Measurements from ENCODE around the gene NAALADL2. TPM values are rescaled to one million over a fixed set of nuclear protein-coding genes. Genes with fewer than 3 reads are reported as not detected.
"Not testable (repeated sequence)": the region's sequence is repeated elsewhere in the genome, so short reads cannot be mapped to it uniquely, and the experiment has no call there.

Gene NAALADL2
- total RNA-seq, 4 donors from 2014 or later = 3.8 to 20.3 (median 8.6) TPM

DNA sequence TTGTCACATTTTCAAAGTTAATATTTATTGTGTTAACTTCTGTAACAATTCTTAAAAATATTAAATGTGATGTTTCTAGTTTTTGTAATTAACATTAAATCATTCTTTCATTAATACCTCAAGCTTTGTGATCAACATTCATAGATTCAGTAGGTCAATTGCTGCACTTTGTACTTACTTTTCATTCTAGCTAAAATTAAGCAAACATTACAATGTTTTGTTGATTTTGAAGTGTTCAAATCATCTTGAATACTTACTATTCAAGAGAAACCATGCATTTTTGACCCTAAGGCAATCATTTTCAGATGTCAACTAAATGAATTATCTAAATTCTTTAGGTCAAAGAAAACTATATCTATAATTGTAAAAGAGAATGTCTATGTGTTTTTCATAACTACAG is 933.1 kb downstream of the NAALADL2 start:
- intact Hi-C loops (cut with DNase I) = no loop called here

DNA sequence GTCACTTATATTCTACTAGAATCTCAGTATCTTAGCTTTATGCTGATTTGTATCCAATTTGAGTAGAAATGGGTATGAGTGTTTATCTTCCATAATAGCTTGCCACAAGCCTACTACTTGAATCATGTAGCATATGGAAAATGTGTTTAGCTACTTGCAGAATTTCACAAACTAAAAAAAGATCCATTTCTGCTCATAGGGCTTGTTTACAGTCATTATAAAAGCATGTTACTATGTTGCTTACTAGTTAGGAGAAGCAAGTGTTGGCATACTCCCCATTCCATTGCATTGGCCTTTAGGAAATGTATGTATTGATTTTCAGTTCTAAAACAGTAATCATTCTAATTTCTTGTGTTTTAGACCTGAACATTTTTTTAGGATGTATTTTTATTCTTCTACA is 939.2 kb downstream of the NAALADL2 start:
- H3K36me3 ChIP-seq = no peaks in the 10 kb centered on the region
- H3K27me3 ChIP-seq = no peaks in the 10 kb centered on the region
- TF ChIP-seq, protein P1, sequence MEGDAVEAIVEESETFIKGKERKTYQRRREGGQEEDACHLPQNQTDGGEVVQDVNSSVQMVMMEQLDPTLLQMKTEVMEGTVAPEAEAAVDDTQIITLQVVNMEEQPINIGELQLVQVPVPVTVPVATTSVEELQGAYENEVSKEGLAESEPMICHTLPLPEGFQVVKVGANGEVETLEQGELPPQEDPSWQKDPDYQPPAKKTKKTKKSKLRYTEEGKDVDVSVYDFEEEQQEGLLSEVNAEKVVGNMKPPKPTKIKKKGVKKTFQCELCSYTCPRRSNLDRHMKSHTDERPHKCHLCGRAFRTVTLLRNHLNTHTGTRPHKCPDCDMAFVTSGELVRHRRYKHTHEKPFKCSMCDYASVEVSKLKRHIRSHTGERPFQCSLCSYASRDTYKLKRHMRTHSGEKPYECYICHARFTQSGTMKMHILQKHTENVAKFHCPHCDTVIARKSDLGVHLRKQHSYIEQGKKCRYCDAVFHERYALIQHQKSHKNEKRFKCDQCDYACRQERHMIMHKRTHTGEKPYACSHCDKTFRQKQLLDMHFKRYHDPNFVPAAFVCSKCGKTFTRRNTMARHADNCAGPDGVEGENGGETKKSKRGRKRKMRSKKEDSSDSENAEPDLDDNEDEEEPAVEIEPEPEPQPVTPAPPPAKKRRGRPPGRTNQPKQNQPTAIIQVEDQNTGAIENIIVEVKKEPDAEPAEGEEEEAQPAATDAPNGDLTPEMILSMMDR (IDR thresholded peaks at IDR 0.05) = no peak
- TF ChIP-seq EP300 (IDR thresholded peaks at IDR 0.05) = no peak
- no peak for TF ChIP-seq POLR2A (IDR thresholded peaks at IDR 0.05; ENCODE audit: low read depth)
- no peak for TF ChIP-seq POLR2AphosphoS5 (IDR thresholded peaks at IDR 0.05)
- no peaks in the 10 kb centered on the region for H3K9me3 ChIP-seq
- no peak for DNase-seq (ENCODE audit: extremely low spot score)
- H3K27ac ChIP-seq (replicated peaks in 1 of 4) = no peak overlapping the region
- H3K4me3 ChIP-seq = no peak overlapping the region
- no peaks in the 10 kb centered on the region for H3K4me1 ChIP-seq
- intact Hi-C loops (cut with DNase I) = no loop called here

More for the DNA sequence above, 933.1 kb downstream of the NAALADL2 start:
- Histone ChIP-seq H3K27me3 (no peaks in the 10 kb centered on the region), H3K36me3 (no peaks in the 10 kb centered on the region), H3K4me1 (no peaks in the 10 kb centered on the region), H3K27ac (replicated peaks in 1 of 4) (no peak overlapping the region), H3K9me3 (no peaks in the 10 kb centered on the region), H3K4me3 (no peak overlapping the region)
- DNase-seq (ENCODE audit: extremely low spot score) = no peak
- TF ChIP-seq, protein P1 (IDR thresholded peaks at IDR 0.05) = no peak
- TF ChIP-seq EP300 (IDR thresholded peaks at IDR 0.05) (no peak), POLR2AphosphoS5 (IDR thresholded peaks at IDR 0.05) (no peak), POLR2A (IDR thresholded peaks at IDR 0.05; ENCODE audit: low read depth) (no peak)

DNA sequence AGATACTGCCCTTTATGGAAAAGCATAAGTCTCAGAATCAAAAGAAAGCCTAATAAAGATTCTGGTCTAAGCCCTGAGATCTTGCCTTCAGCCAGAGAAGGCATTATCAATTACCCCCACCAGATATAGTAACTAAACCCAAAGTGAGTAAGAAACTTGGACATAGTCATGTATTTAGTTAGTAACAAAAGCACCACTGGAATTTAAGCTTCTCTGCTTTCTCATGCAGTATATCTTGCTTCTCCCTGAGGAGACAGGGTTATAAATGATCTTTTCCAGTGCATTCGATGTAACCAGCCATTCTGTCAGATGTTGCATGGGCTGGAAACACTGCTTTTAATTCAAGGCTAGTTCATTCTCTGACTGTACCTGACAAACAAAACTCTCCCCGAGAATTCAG is 946.7 kb downstream of the NAALADL2 start:
- Histone ChIP-seq H3K4me1 (no peaks in the 10 kb centered on the region), H3K36me3 (no peaks in the 10 kb centered on the region), H3K27ac (replicated peaks in 1 of 4) (no peak overlapping the region), H3K4me3 (no peak overlapping the region), H3K9me3 (no peaks in the 10 kb centered on the region), H3K27me3 (no peaks in the 10 kb centered on the region)
- WGBS = 55% methylated on average over 2 of the region's 2 CpGs
- no peak for DNase-seq (ENCODE audit: extremely low spot score)
- TF ChIP-seq, protein P1 (IDR thresholded peaks at IDR 0.05) = no peak
- TF ChIP-seq POLR2AphosphoS5 (IDR thresholded peaks at IDR 0.05) (no peak), POLR2A (IDR thresholded peaks at IDR 0.05; ENCODE audit: low read depth) (no peak), EP300 (IDR thresholded peaks at IDR 0.05) (no peak)
- intact Hi-C loops (cut with DNase I) = no loop called here

DNA sequence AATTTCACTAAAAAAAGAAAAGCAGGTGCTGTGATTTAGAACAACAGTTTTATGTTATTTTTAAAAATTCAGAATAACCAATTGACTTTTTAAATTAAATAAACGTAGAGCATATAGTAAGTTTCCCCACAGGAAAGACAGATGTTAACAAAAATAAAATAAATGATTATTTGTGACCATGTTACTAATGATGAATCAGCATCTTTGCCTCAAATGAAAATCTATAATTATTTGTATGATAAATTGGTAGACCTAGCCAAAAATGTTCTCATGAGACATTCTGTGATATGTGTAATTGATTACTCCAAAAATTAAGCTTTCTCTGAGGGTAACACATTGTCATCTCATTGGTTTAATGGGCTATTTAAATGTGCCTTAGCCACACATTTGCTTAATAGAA is 948.0 kb downstream of the NAALADL2 start:
- WGBS = 79% methylated on average over 1 of the region's 1 CpG
- Histone ChIP-seq H3K4me1 (no peaks in the 10 kb centered on the region), H3K27me3 (no peaks in the 10 kb centered on the region), H3K27ac (replicated peaks in 1 of 4) (no peak overlapping the region), H3K36me3 (no peaks in the 10 kb centered on the region), H3K4me3 (no peak overlapping the region), H3K9me3 (no peaks in the 10 kb centered on the region)
- DNase-seq (ENCODE audit: extremely low spot score) = no peak
- no peak for TF ChIP-seq POLR2AphosphoS5 (IDR thresholded peaks at IDR 0.05)
- no peak for TF ChIP-seq EP300 (IDR thresholded peaks at IDR 0.05)
- TF ChIP-seq, protein P1 (IDR thresholded peaks at IDR 0.05) = no peak
- TF ChIP-seq POLR2A (IDR thresholded peaks at IDR 0.05; ENCODE audit: low read depth) = no peak
- intact Hi-C loops (cut with DNase I) = no loop called here

DNA sequence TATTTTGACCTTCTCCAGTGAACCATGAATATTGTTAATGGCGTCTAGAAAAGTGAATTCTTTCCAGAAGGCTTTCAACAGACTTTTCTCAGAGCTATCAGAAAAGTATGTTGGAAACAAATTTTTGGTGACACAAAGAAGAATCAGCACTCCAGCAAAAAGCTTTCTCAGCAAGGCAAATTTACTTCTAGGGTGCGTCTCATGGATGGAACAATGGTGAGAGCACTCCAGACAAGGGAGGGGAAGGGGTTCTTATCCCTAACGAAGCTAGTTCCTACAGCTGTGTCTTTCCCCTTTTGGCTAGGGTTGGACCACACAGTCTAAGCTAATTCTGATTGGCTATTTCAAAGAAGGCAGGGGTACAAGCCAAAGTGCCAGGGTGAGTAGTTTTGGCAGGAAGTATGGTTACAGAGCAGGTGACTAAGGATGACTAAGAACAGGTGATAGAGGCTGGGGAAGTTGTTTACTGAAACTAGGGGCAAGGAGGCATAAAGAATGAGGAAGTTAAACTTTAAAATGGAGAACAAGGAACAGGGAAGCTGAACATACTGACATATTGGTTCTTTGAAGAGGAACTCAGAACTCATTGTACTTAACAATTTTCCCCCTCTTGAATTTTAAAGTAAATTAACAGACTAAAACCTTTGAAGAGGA is 959.8 kb downstream of the NAALADL2 start:
- 91% methylated on average over 3 of the region's 3 CpGs for WGBS

DNA sequence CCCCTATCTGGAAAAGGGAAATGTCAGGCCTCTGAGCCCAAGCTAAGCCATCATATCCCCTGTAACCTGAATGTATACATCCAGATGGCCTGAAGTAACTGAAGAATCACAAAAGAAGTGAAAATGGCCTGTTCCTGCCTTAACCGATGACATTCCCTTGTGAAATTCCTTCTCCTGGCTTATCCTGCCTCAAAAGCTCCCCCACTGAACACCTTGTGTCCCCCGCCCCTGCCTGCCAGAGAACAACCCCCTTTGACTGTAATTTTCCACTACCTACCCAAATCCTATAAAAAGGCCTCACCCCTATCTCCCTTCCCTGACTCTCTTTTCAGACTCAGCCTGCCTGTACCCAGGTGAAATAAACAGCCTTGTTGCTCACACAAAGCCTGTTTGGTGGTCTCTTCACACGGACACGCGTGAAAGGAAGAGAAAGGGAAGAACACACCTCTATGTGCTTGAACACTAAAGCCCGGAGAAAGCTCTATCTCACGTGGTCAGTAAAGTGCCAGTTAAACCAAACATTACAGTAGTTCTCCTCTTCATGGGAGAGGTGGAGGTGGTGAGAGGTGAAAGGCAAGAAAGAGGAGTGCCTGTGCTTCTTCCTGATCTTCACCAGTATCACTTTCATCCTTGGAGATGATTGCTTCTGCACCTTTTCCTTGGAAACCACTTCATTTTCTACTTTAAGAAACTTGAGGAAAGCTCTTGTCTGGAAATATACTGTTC is 963.8 kb downstream of the NAALADL2 start:
- 93% methylated on average over 7 of the region's 7 CpGs for WGBS
- H3K9me3 ChIP-seq = peaks cover 0 to 20% (median 15%) of the 10 kb centered on the region in 4 donors
- intact Hi-C loops (cut with DNase I); H3K4me1 ChIP-seq; H3K27ac ChIP-seq (replicated peaks in 1 of 4); H3K36me3 ChIP-seq; H3K27me3 ChIP-seq; DNase-seq (ENCODE audit: extremely low spot score); H3K4me3 ChIP-seq: not testable (repeated sequence)

More for the DNA sequence above, 959.8 kb downstream of the NAALADL2 start:
- no peaks in the 10 kb centered on the region for H3K27me3 ChIP-seq
- TF ChIP-seq, protein P1 (IDR thresholded peaks at IDR 0.05) = no peak
- TF ChIP-seq POLR2AphosphoS5 (IDR thresholded peaks at IDR 0.05) (no peak), EP300 (IDR thresholded peaks at IDR 0.05) (no peak), POLR2A (IDR thresholded peaks at IDR 0.05; ENCODE audit: low read depth) (no peak)
- H3K27ac ChIP-seq (replicated peaks in 1 of 4) = no peak overlapping the region
- no peak for DNase-seq (ENCODE audit: extremely low spot score)
- peaks cover 0 to 36% (median 25%) of the 10 kb centered on the region in 4 donors for H3K9me3 ChIP-seq
- H3K4me3 ChIP-seq = no peak overlapping the region
- H3K36me3 ChIP-seq = no peaks in the 10 kb centered on the region
- H3K4me1 ChIP-seq = no peaks in the 10 kb centered on the region
- intact Hi-C loops (cut with DNase I) = no loop called here
